Stimulated activated CD8-positive, alpha-beta memory T cell treated with anti-CD3 and anti-CD28 coated beads, Interleukin-4, amount 100 ng/mL, for 4 hours (primary cell): ENCODE data around the gene STPG4.
"Not testable (repeated sequence)": the region's sequence is repeated elsewhere in the genome, so short reads cannot be mapped to it uniquely, and the experiment has no call there.

ENCODE experiments used
- DNase-seq, 2 donors: peaks; one replicate each; pipeline ENCODE4 v3.0.0-alpha.2; 2020; ENCODE audit warnings: low read depth in 2 of 2, low spot score in 1 of 2

Gene STPG4

DNA sequence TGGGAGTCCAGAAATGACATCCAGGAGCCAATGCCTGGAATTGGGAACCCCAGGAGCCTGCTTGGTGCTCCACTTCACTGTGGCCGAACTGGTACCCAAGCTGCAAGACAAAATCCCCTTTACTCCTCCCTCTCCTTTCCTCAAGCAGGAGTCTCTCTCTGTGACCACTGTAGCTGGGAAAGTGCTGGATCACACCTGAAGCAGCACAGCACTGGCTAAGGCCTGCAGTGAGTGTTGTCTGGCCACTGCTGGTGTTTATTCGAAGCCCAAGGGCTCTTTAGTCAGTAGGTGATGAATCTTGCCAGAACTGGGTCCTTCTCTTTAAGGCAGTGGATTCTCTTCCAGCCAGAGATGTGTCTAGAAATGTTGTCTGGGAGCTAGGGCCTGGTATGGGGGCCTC lies 26.4 kb downstream of the STPG4 start:
- DNase-seq = no peak

DNA sequence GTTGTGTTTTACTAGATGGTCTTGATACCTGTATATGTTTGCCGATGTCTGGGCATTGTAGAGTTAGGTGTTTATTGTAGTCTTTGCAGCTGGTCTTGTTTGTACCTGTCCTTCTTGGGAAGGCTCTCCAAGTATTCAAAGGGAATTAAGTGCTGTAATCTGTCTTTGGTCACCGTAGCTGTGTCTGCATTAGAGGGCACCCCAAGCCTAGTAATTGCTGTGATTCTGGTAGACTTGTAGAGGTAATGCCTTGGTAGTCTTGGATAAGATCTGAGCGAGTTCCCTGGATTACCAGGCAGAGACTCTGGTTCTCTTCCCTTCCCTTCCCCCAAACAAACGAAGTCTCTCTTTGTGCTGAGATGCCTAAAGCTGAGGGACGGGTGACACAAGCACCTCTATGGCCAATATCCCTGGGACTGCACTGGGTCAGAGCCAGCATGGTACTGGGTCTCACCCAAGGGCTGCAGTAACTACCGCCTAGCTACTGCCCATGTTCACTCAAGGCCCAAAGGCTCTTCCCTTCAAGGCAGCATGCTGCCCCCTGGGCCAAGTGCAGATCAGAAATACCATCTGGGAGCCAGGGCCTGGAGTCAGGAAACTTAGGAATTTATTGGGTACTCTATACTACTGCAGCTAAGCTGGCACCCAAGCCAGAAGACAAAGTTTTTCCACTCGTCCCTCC lies 27.1 kb downstream of the STPG4 start:
- no peak for DNase-seq

DNA sequence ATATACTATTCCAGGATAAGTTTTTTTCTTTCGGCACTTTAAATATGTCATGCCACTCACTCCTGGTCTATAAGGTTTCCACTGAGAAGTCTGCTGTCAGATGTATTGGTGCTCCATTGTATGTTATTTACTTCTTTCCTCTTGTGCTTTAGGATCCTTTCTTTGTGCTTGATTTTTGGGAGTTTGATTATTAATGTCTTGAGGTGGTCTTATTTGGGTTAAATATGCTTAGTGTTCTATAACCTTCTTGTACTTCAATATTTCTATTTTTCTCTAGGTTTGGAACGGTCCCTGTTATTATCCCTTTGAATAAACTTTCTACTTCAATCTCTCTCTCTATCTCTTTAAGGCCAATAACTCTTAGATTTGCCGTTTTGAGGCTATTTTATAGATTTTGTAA lies 28.3 kb downstream of the STPG4 start:
- DNase-seq = no peak

DNA sequence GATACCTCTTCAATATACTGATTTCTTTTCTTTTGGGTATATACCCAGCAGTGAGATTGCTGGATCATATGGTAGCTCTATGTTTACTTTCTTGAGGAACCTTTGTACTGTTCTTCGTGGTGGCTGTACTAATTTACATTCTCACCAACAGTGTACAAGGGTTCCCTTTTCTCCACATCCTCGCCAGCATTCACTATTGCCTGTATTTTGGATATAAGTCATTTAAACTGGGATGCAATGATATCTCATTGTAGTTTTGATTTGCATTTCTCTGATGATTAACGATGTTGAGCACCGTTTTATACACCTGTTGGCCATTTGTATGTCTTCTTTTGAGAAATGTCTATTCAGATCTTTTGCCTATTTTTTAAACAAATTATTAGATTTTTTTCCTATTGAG lies 30.4 kb downstream of the STPG4 start:
- not testable (repeated sequence) for DNase-seq

DNA sequence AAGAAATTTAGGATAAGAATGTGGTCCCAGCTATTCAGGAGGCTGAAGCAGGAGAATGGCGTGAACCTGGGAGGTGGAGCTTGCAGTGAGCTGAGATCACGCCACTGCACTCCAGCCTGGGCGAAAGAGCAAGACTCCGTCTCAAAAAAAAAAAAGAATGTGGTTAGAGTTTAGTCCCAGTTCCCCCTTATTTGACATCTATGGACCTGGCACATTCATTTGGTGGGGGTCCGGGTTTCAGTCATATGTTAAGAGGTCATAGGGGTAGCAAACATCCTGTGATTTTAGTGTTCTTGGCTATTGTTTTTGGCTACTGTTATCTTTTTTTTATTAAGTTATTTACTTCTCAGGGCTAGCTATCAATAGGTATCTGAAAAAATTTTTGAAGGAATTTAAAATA lies 34.7 kb downstream of the STPG4 start:
- not testable (repeated sequence) for DNase-seq

DNA sequence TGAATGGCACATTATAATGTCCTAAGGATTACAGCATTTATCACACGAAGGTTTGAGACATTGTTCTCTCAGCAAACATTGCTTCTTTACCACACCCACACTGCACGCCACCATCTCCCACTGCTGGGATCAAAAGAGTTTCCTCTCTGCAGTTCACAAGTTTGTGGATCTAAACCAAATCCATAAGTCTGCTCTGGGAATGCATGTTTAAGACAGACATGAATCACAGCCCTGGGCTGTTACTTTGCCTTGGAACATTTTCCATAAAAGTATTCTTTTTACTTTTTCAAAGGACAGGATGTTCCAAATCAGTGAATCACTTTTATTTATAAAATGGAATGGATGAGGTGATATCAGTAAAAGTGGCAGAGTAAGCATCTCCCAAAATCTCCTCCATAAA lies 36.1 kb downstream of the STPG4 start:
- DNase-seq = no peak

DNA sequence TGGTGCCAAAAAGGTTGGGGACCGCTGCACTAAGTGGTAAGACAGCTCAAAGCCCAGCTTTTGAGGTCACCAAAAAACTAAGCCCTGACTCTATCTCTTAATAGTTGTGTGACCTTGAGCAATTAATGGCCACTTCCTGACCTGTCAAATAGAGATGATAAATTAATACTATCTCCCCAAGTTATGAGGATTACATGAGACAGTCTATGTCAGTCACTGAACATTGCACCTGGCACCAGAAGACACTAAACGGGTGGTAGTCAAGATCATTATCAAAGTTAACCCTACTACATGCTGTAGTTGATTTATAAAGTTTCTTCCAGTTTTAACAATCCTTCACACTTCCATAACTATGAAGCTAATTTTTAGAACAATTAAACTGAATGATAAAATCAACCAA lies 36.5 kb downstream of the STPG4 start:
- DNase-seq = no peak

DNA sequence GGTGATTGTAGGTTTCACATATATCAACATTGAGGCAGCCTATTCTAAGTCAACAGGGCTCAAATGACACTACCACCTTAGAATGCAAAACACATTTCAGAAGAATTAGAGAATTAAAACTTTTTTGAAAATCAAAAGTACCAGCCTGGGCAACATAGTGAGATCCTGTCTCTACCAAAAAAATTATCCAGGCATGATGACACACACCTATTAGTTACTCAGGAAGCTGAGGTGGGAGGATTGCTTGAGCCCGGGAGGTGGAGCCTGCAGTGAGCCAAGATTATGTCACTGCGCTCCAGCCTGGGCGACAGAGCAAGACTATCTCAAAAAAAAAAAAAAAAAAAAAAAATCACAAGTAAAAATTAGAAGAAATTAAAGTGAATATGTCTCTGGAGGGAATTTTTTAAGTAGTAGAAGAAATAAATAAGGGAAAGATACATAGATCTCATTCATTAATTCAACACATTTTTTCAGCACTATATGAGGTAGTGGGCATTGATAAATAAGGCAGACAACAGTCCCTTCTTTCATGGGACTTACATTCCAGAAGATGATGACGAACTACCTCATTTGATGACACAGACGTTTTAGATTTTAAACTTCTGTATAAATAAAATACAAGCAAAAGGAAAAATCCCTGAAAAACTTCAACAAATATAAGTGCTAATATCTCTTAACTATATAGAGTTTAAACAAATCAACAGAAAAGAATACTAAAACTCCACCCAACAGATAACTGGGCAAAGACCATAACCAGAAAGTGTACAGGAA lies 42.3 kb downstream of the STPG4 start:
- no peak for DNase-seq

DNA sequence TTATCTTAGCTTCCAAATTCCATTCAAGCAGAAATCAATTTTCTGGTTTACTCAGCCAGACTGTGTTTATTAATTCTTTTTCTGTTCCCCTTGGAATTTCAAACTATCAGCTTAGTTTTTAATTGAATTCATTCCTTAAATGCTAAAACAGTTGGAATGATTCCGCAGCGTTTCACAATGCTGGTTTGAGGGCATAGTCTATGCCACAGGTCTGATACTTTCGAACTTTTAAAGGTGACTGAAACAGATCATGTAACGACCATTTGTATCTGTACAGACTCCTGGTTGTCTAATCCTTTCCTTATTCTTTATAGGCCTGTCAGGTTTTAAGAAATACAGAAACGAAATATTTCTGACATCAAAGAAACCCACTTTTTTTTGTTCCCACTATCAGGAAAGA lies 45.4 kb downstream of the STPG4 start:
- DNase-seq = no peak

DNA sequence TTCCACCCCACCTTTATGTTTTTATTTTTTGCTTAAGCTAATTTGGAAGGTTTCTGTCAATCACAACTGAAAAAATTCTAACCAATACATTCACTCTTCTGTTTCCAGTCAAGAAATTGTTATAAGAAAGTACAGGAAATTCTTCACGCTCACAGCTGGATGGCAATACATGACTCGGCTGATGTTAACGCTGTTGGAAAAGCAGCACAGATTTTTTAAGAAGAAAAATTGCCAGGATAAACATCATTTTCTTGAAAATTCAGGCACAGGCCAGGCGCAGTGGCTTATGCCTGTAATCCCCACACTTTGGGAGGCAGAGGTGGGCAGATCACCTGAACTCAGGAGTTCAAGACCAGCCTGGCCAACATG lies 46.1 kb downstream of the STPG4 start:
- DNase-seq = no peak

DNA sequence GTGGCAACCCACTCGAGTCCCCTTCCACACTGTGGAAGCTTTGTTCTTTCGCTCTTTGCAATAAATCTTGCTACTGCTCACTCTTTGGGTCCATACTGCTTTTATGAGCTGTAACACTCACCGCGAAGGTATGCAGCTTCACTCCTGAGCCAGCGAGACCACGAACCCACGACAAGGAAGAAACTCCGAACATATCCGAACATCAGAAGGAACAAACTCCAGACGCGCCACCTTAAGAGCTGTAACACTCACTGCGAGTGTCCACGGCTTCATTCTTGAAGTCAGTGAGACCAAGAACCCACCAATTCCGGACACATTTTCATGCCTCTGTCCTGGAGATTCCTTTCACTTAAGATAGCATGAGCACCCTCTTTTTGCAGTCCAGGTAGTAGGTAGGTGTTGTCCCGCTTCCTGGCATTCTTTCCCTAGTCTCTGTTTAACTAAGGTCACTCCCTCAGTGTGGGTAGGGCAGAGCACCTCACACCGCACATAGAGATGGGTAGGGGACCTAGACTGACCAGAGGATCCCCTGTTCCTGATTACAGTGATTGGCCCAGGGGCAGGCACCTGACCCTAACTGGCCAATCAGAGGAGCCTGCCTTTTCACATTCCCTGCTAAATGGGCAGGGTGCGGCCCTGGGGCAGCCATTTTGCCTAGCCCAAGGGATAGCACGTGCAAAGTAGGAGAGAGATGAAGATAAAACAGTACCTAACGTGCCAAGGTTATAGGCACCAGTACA lies 46.7 kb downstream of the STPG4 start:
- DNase-seq = not testable (repeated sequence)

DNA sequence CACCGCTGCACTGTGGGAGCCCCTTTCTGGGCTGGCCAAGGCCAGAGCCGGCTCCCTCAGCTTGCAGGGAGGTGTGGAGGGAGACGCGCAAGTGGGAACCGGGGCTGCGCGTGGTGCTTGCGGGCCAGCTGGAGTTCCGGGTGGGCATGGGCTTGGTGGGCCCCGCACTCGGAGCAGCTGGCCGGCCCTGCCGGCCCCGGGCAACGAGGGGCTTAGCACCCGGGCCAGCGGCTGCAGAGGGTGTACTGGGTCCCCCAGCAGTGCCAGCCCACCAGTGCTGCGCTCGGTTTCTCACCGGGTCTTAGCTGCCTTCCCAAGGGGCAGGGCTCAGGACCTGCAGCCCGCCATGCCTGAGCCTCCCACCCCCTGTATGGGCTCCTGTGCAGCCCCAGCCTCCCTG lies 47.9 kb downstream of the STPG4 start:
- DNase-seq = not testable (repeated sequence)

DNA sequence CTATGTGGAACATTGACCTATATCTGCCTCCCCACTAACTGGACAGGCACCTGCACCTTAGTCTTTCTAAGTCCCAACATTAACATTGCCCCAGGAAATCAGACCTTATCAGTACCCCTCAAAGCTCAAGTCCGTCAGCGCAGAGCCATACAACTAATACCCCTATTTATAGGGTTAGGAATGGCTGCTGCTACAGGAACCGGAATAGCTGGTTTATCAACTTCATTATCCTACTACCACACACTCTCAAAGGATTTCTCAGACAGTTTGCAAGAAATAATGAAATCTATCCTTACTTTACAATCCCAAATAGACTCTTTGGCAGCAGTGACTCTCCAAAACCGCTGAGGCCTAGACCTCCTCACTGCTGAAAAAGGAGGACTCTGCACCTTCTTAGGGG lies 48.9 kb downstream of the STPG4 start:
- not testable (repeated sequence) for DNase-seq

DNA sequence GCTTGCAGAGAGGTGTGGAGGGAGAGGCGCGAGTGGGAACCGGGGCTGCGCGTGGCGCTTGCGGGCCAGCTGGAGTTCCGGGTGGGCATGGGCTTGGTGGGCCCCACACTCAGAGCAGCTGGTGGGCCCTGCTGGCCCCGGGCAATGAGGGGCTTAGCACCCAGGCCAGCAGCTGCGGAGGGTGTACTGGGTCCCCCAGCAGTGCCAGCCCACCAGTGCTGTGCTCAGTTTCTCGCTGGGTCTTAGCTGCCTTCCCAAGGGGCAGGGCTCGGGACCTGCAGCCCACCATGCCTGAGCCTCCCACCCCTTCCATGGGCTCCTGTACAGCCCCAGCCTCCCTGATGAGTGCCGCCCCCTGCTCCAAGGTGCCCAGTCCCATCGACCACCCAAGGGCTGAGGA lies 55.4 kb downstream of the STPG4 start:
- not testable (repeated sequence) for DNase-seq

DNA sequence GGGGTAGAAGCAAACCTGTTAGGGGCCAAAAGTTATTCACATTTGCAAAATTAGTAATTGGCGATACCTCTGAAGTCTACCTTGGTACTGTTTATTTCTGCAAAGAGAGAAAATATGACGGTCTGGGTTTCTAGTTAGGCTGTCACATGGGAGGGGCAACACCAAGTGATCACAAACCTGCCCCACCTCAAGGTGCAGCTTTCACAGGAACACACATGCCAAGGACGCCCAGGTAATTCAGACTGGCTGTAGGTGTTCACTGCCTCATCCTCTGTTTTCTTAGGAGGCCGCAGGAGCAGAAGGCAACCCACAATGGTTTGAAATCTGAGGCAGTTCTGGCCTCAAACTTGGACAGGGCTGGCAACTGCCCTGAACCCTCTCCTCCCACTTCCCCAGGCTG lies 56.2 kb downstream of the STPG4 start:
- DNase-seq = no peak

DNA sequence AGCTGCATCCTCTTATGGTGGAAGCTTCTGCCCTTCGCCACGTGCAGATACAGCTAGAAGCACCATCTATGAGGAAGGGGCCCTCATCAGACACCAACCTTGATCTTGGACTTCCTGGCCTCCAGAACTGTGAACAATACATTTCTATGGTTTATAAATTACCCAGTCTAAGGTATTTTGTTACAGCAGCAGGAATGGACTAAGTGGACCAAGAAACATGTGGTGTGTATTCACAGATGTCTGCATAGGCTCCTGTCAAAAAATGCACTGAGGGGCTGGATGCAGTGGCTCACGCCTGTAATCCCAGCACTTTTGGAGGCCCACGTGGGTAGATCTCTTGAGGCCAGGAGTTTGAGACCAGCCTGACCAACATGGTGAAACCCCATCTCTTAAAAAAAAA lies 57.5 kb downstream of the STPG4 start:
- no peak for DNase-seq

DNA sequence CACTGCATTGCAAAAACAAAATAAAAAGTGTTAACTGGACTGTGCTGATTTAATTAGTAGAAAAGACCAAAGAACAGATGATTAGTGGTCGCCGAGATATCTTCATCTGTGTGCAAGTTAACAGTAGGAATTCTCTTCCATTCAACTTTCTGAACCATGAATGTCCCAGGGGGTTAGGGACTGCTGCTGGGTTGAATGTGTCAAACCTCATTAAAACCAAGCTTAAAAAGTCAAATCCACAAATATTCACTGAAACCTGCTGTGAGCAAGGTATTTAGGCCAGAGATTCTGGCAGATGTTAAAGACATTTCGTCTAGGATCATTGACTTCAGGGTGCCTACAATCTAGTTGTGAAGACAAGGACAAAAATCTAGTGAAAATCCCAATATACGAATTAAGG lies 58.7 kb downstream of the STPG4 start:
- DNase-seq = no peak

DNA sequence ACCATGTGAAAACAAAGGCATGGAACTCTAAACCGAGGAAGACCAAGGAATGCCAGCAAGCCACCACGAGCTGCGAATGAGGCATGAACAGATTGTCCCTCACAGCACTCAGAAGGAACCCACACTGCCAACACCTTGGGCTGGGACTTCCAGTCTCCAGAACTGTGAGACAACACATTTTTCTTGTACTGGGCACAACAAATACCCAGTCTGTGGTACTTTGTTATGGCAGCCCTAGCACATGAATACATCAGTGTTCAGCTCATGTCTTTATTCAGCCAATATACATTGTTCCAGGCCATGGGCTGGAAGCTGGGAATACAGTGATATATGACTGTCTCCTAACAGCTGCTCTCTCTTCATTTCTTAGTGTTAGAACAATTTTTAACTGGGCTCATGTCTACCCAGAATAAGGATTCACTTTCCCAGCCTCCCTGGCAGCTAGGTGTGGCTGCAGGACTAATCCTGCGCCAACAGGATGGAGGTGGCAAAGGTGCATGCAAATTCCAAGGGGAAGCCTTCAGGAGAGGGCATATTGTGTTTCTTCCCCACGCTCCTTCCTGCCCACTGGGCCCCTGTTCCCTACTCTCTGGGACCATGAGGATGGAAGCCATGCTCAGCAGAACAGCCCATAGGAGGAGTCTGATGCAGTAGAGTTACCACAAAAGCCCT lies 59.6 kb downstream of the STPG4 start:
- DNase-seq = no peak

DNA sequence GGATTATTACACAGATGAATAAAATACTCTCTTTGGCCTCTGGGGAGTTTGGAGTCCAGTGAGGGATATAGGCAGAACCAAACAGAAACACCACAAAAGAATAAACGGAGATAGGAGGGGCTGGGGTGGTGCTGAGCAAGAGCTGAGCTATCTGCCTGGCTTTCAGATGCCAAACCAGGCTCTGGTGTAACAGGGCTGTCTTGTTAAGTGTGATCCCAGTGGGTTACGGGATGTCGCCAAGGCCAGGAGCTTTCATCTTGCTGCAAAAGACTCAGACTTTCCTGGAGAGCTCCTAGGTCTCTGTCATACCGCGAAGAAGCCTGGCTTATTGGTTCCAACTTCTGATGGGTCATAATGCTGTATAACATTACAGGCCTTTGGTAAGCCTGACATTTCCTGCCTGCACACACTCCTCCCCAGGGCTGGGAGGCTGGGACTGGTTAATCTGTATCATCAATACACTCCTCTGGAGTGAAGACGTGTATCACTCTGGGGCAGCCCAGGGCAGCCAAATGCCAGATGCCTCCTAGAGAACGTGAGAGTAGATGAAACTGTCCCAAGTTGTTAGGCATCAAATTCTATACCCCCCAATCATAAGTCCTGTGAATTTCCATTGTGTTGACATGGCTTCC lies 60.5 kb downstream of the STPG4 start:
- DNase-seq = no peak

DNA sequence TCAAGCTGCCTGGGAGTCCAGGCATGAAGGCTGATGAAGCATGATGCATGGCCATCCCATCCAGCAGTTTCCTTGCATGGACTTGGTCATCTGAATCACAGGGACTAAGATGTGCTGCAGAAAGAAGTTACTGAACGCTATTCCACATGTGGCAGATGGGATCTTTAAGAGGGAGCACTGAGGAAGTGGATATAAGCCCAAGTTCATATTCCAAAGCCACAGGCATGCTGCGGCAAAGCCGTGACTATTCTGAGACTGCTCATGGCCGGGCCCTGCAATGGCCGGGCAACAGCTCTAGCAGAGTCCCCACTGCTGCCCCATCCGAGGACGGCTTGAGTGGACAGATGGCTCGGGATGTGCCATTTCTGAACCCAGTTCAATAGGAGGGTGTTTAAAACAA lies 61.5 kb downstream of the STPG4 start:
- DNase-seq = no peak

DNA sequence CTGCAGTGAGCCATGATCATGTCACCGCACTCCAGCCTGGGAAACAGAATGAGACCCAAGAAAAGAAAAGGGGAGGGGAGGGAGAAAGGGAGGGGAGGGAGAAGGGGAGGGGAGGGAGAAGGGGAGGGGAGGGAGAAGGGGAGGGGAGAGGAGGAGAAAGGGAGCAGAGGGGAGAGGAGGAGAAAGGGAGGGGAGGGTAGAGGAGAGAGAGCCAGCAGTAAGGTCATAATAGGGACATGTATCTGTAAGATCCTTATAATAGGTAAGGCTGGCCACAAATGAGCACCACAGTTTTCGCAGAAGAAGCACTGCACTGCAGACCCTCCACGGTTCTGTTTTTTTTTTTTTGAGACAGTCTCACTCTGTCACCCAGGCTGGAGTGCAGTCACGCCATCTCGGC lies 62.6 kb downstream of the STPG4 start:
- no peak for DNase-seq
